ENCODE measurements around the gene MPRIP.

GRCh38 chr17:17061516-17061915, 19.3 kb downstream of the MPRIP start:
- TF ChIP-seq CTCF (conservative IDR thresholded peaks at IDR 0.05; ENCODE audit: low read depth, low read length) (no peak), EZH2 (IDR thresholded peaks at IDR 0.05; ENCODE audit: low read length, unreplicated experiment) (no peak), EZH2phosphoT487 (IDR thresholded peaks at IDR 0.05; ENCODE audit: borderline replicate concordance, low read length) (no peak)
